SIG-M5 (cell line): ENCODE data around the gene LIPT2.
"Not testable (repeated sequence)": the region's sequence is repeated elsewhere in the genome, so short reads cannot be mapped to it uniquely, and the experiment has no call there.

Experiments
- DNase-seq: peaks from one replicate; lab custom pipeline; 2025; lab: John Stamatoyannopoulos, UW

The LIPT2 gene

GRCh38 chr11:74492974-74493790 is at the start of gene LIPT2:
Gene LIPT2 (minus strand): TSS chr11:74493724. CDS start chr11:74493703, 21 bp downstream.
- peak; percentile 74 for DNase-seq

GRCh38 chr11:74541466-74541865 is 47.9 kb upstream of the LIPT2 start:
- DNase-seq: no peak

DNA sequence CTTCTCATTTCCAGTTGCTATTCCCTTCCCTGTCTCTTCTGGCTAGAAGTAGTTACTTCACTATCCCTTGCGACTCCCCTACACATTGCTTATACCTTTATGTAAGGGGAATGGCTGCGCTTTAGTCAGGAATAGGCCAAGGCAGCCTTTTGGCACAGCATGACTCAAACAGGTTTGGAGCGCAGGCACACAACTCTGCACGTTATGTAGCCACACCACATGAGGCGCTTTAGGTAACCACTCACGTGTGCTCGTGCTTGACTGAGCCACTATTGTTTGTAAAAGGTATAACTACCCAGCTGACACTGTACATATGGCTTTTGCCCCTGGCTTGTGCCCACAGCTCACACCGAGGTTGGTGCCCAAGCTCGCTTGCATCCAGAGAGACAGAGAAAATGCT is 46.7 kb upstream of the LIPT2 start:
- no peak for DNase-seq

DNA sequence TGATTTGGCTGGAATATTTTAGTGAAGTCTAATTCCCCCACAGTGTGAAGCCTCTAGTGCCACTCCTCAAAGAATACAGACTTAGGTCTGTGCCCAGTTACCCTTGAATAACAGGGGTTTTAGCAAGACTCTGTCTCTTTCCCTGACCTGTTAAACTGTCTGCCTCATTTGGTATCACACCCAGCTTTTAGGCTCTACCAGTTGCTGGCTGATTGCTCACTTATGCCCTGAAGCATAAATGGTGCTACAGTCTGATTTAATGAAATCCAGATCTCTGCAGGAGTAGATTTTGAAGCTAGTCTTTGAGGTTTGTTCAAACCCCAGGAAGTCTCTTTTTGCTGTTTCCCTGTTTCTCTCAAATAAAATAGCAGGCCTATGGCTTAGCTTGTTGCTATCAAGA is 45.2 kb upstream of the LIPT2 start:
- no peak for DNase-seq

- no peak for DNase-seq
These were observed 42.0 kb upstream of the LIPT2 start for GRCh38 chr11:74535371-74536160.

DNA sequence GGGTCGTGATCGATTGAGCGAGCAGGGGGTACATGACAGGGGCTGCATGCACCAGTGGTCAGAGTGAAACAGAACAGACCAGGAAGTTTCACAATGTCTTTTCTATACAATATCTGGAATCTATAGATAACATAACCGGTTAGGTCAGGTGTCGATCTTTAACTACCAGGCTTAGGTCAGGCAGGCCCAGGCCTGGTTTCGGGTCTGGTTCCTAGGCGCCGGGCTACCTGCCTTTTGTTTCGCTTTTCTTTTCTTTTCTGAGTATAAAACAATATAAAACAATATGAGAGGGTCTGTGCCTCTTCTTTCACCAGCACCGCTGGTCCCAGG is 41.4 kb upstream of the LIPT2 start:
- DNase-seq: not testable (repeated sequence)

DNA sequence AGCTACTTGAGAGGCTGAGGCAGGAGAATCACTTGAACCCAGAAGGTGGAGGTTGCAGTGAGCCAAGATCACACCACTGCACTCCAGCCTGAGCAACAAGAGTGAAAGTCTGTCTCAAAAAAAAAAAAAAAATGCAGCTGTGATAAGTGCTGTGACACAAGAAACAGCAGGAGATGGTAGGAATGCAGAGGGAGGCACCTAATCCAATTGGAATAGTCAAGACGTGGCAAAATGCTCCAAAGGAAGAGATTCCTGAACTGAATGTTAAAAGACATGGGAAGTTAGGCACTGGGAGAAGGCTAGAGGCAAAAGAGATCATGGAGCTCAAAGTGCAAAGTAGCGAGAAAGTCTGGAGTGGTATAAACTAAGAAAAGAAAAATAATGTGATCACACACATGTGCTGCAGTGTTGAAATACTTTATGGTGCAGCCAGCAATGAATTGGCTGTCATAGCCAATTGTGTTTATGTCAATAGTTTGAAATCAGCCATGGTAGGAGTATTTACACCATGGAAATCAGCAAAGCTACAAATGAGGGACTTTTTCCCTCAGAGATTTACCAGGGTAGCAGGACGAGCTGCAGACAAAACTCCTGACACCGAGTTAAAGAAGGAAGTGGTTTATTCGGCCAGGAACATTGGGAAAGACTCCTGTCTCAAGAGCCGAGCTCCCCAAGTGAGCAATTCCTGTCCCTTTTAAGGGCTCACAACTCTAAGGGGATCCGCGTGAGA is 40.9 kb upstream of the LIPT2 start:
- no peak for DNase-seq

DNA sequence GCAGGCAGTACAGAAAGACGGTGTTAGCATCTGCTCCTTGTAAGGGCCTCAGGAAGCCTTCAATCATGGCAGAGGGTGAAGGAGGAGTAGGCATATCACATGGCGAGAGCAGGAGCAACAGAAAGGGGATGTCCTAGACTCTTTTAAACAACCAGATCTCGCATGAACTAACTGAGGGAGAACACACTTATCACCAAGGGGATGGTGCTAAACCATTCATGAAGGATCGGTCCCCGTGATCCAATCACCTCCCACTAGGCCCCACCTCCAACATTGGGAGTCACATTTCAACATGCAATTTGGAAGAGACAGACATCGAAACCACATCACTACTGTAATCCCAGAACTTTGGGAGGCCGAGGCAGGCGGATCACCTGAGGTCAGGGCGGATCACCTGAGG is 39.9 kb upstream of the LIPT2 start:
- DNase-seq: no peak

DNA sequence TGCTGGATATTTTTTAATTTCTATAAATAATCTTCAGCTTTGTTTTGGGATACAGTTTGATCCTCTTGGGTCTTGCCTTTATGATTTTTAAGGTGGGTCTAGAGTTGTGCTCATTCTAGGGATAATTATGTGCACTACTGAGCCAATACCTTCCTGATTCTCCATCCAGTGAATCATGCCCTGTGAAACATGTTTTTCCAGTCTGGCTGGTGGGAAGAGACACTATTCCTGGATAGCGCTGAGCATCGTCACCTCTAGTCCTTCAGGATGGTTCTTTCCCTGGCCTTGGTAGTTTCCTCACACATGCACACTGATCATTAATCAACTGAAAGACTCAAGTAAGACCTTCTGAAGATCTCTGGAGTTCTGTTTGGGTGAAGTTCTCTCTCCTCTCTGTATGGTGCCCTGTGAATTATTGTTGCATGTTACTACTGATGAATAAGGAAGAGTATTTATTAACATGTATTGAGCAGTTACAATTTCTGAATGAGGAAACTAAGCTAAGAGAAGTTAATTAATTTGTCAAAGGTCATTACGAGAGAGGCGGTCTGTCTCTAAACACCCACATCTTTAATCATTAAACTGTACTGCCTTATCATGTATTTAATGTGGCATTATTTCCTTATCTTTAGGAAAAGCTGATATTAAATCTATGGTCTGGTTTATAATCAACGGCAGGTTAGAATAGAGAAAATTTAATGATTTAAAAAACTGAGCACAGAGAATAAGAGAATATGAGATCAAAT is 39.1 kb upstream of the LIPT2 start:
- DNase-seq: no peak

DNA sequence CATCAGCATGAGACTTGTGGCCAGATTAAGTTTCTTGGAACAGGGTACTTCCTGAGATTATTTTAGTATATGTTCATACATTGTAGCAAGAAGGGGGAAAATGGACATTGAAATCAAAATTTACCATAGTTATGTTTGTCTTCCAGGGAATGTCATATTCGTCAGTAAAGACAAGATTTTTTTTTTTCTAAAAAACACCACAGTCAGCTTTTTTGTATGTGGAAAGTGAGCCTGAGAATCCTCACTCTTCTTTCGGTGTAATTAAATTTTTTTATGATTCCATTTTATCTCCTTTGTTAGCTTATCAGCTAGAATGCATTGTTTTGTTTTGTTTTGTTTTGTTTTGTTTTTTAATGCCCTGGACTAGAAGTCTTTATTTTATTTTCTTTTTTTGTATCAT is 31.5 kb upstream of the LIPT2 start:
- no peak for DNase-seq

DNA sequence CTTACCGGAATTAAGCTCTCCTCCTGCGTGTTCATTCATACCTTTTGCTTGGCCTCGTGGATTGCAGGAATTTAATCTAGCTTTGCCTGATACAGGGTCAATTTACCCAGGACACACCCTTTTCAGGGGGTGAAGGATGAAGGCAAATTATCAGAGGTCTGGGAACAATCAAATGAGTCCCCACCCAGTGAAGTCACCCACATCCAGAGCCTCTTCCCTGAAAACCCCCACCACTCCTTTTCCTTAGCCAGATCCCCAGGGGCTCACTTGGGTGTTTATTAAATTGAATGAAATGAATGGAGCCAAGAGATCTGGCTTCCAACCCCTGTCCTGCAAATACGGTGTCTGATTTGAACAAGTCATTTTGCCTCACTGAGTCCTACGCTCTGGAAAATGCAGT is 31.0 kb upstream of the LIPT2 start:
- no peak for DNase-seq

DNA sequence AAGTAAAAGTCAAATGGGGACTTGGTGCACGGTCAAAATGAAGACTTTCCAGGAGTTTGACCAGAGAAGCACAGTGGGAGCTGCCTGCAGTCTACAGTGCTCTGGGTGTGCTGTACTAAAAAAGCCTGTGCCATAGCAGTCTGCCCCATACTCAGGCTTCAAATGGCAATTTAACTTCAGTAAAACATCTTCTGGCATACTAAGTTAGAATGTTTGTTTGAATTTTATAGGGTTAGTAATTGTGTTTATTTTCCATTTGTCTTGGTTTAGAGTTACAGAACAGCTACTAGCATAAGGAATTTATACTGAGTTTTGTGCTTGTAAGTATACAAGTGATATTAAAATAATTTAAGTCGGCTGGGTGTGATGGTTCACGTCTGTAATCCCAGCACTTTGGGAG is 29.3 kb upstream of the LIPT2 start:
- no peak for DNase-seq

GRCh38 chr11:74521666-74522252 is 28.2 kb upstream of the LIPT2 start:
- DNase-seq: no peak

GRCh38 chr11:74520927-74521665 is 27.6 kb upstream of the LIPT2 start:
- DNase-seq: no peak

DNA sequence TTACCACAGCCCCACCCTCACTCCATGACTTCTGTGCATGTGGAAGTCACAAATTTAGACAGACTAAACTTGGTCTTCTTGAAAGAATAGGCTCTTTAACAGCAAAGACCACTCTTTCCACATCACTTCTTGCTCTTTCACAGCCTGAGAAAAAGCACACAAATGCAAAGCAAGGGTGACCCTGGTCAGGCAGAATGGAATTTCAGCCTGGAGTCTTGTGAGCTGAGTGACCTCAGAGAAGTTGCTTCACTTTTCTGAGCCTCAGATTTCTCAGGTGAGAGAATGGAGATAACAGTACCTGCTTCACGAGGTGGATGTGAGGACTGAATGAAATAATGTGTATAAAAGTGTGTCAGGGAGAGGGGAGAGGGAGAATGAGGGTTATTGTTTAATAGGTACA is 26.8 kb upstream of the LIPT2 start:
- no peak for DNase-seq

DNA sequence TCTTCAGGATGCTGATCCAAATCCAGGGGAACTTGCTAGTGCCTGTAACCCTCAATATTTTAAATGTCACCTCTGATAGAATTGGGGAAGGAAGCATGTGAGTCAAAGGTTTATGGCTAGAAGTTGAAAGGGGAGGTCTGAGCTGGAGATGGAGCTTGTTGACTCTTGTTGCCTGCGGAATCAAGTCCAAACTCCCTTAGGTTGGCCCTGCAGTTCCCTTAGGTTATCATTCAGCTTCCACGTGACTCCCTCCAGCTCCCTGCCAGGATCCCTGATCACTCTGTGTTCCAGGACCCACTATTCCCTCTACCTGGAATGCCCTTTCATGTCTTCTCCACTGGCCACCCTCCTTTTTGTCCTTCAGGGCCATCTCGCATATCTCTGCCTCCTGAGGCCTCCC is 26.2 kb upstream of the LIPT2 start:
- no peak for DNase-seq

DNA sequence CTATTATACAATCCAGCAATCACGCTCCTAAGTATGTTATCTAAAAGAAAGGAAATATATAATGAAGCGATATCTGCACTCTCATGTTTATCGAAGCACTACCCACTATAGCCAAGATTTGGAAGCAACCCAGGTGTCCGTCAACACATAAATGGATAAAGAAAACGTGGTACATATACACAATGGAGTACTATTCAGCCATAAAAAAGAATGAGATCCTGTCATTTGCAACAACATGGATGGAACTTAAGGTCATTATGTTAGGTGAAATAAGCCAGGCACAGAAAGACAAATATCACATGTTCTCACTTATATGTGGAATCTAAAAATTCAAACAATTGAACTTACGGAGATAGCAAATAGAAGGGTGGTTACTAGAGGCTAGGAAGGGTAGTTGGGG is 24.1 kb upstream of the LIPT2 start:
- not testable (repeated sequence) for DNase-seq

DNA sequence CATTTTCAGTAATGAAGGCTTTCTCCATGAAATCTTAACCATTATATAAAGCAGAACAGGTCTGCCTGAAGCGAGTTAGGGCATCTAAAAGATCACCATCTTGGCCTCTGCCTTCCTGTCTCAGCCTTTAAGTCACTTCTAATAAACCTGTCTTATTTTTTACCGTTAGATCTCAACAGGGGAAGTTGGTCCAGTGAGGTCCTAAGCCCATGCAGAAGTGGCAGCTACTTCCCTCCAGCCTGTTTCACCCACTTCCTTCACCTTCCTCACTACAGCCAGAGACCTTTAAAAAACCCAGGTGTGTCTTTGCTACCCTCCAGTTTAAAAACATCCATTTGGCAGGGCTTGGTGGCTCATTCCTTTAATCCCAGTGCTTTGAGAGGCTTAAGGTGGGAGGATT is 14.1 kb upstream of the LIPT2 start:
- DNase-seq: no peak

DNA sequence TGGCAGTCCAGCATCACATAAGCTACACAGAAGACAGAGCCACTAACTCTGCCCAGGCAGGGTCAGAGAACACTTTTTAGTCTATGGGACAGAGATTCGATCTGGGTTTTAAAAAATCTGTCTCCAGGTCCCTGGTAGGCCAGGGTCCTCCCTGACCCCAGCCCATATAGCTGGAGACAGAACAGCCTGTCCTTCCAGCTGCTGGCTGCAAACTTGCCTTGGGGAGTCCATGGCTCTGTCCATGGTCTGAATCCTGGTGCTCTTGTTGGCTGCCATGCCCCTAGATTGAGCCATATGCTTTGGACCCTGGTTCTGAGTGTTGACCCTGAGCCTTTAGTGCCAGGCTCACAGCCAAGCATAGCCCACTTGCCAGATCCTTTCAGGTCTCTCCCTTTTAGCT is 13.3 kb upstream of the LIPT2 start:
- DNase-seq: no peak

GRCh38 chr11:74505911-74506310 is 12.4 kb upstream of the LIPT2 start:
- no peak for DNase-seq

- no peak for DNase-seq
These were observed 10.7 kb upstream of the LIPT2 start for GRCh38 chr11:74504100-74504691.
